Heart right ventricle (tissue), 16 donors: ENCODE results near the gene RAB27B. TPM values are rescaled to one million over a fixed set of nuclear protein-coding genes. Genes with fewer than 3 reads are reported as not detected.

ENCODE experiments used
- ATAC-seq, 8 donors: fragments of 200-7000 bp; cut with Tn5 transposase; one replicate each; pipeline ENCODE4 v1.9.1; 2020; ENCODE audit warnings: mild to moderate bottlenecking in 8 of 8, moderate library complexity in 8 of 8, moderate number of reproducible peaks in 1 of 8
- DNase-seq, 2 donors: peaks; one replicate each; pipeline ENCODE4 v3.0.0-alpha.2; 2020
- H3K27ac ChIP-seq, 10 donors: fragments of 200-600 bp; sonication (generic) in 2 of 10; one replicate each; pipeline versions ENCODE4 v1.5.0 to v1.8.0; 2020 to 2022; ENCODE audit warnings: mild to moderate bottlenecking in 3 of 10
- H3K27me3 ChIP-seq, 7 donors: fragments of 200-600 bp; one replicate each; pipeline ENCODE4 v1.8.0; 2021 to 2022; ENCODE audit warnings: mild to moderate bottlenecking in 2 of 7
- H3K36me3 ChIP-seq, 9 donors: fragments of 200-600 bp; sonication (generic) in 1 of 9; one replicate each; pipeline versions ENCODE4 v1.5.0 to v1.8.0; 2020 to 2022; ENCODE audit warnings: mild to moderate bottlenecking in 2 of 9
- H3K4me1 ChIP-seq, 9 donors: fragments of 200-600 bp; sonication (generic) in 1 of 9; one replicate each; pipeline versions ENCODE4 v1.5.0 to v1.8.0; 2020 to 2022; ENCODE audit warnings: mild to moderate bottlenecking in 4 of 9
- H3K4me3 ChIP-seq, 10 donors: fragments of 200-600 bp; sonication (generic) in 2 of 10; one replicate each; pipeline versions ENCODE4 v1.5.0 to v1.8.0; 2020 to 2022; ENCODE audit warnings: mild to moderate bottlenecking in 7 of 10, moderate library complexity in 2 of 10
- H3K9me3 ChIP-seq, 11 donors: fragments of 200-600 bp in 10 of 11; sonication (generic) in 2 of 11; one replicate each; pipeline versions ENCODE4 v1.5.0 to v1.8.0; 2013 to 2022; ENCODE audit warnings: mild to moderate bottlenecking in 2 of 11, control low read depth in 1 of 11, moderate library complexity in 1 of 11
- CTCF ChIP-seq, 9 donors: fragments of 200-600 bp; sonication (generic) in 2 of 9; IDR thresholded peaks; one replicate each; pipeline versions ENCODE4 v1.5.0 to v1.8.0; 2021 to 2022; ENCODE audit warnings: antibody characterized with exemption in 9 of 9, mild to moderate bottlenecking in 5 of 9, moderate library complexity in 1 of 9
- WGBS, 2 donors: extraction: QIAGEN DNeasy Blood & Tissue Kit; methylation state at CpG; one replicate each; pipeline ENCODE4 v1.1.7; 2013; ENCODE audit warnings: inconsistent platforms in 1 of 2; 5-methylcytosine and 5-hydroxymethylcytosine counted together
- intact Hi-C, 10 donors: fragments of 100-400 bp; cut with DNase I; formaldehyde crosslinking; loops; one replicate each; pipeline versions ENCODE4 v1.11.1 to v1.14.2; 2022
- polyA plus RNA-seq, 2 donors: library from polyadenylated mRNA; stranded (reverse); fragments of 200-250 nt; gene quantifications; one replicate each; pipeline ENCODE4 v1.2.3, GENCODE V29; 2013
- total RNA-seq, 10 donors: library from RNA; stranded (reverse); fragmentation: NEBNext Ultra II Directional in 3 of 10; extraction: Animal tissue kit (Norgen Biotek cat#: 25700) in 3 of 10; gene quantifications; one replicate each; pipeline versions ENCODE4 v1.2.1 to v1.2.4, GENCODE V29; 2021 to 2023
- donor health status: Arrhythmogenic right ventricular cardiomyopathy.
- donor health status: ischemic (EF 13 %, LVEDD 7.1; RV severe dilation, severe dysfunction).
- donor health status: healthy with polysubstance abuse.
- donor health status: DM: no; HTN: yes; CAD: no.
- donor health status: DM: no; HTN: no; CAD: no.
- donor health status: ischemic (EF 25% LVEDD 6.9; RV normal size, moderate dysfunction).
- donor health status: ischemic (EF 25% LVEDD 5.7; RV mildly dilated, moderate dysfunction).
- donor health status: healthy.
- donor health status: DM: yes; HTN: yes; CAD: no.
- donor health status: Ischemic cardiomyopathy.
- donor health status: ischemic (EF 35%, LVEDD 5.7; RV mildly dilated, moderate dysfunction).
- donor health status: nonischemic (EF 11% LVEDD 7.7; RV severe dilation, severe dysfunction).
- donor health status: DM: yes; HTN: yes; CAD: no.
- donor health status: PGD.
- donor health status: ischemic (EF 29% LVEDD 5.4; RV normal size, mild dysfunction).
- donor health status: nonischemic (EF 23%, LVEDD 6.1; RV moderate dilation, normal function).

RAB27B gene
- total and polyA plus RNA-seq, 12 donors: 0.02 to 0.86 (median 0.07) TPM; not detected in 2

DNA sequence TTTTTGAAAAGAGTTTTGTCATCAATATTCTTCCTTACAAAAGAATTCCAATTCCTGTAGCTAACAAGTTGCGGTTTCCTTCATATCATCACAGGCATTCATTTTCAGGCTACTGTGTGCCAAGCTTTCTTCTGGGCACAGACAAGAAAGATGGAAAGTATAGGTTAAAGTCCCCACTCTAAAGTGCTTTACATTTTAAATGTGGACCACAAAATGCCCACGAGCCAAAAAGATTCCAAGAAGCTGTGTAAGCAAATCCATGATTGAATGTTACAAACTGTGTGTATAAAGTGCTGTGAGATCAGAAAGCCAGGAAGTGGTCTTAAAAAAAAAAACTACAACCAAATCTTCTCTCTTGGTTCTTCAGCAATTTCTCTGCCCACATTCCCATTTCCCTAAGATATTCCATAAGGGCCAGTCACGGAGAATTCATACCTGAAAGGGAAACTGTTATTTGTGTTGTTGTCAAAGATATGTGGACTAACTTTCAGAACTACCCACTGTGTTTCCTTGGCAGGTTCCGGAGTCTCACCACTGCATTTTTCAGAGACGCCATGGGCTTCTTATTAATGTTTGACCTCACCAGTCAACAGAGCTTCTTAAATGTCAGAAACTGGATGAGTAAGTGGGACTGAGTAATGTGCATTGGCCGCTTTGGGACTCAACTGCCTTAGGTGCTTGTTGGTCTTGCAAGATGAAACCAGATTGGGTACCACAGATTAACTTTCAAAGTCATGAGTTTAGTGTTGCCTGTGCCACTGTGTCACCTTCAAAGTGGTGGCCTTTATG is 55.7 kb downstream of the RAB27B start:
- Histone ChIP-seq H3K4me1 (no peaks in the 10 kb centered on the region), H3K27me3 (peaks cover 0 to 10% (median 0%) of the 10 kb centered on the region in 7 donors), H3K27ac (no peak overlapping the region), H3K36me3 (no peaks in the 10 kb centered on the region), H3K4me3 (no peak overlapping the region), H3K9me3 (no peaks in the 10 kb centered on the region)
- no peak for ATAC-seq
- 86 to 88% methylated on average over 6 of the region's 6 CpGs for WGBS, 2 donors
- DNase-seq: no peak
- no peak for TF ChIP-seq CTCF (IDR thresholded peaks at IDR 0.05)
- intact Hi-C loops: no loop called here

- intact Hi-C loops: no loop called here
- no peak for ATAC-seq
Observed at GRCh38 chr18:54888378-54888777, 60.1 kb downstream of the RAB27B start.

GRCh38 chr18:54888933-54889332 is 60.7 kb downstream of the RAB27B start:
- H3K27me3 ChIP-seq: peaks cover 0 to 3% (median 0%) of the 10 kb centered on the region in 7 donors
- DNase-seq (no peak), ATAC-seq (no peak)
- no peak overlapping the region for H3K27ac ChIP-seq
- no peaks in the 10 kb centered on the region for H3K36me3 ChIP-seq
- no peak overlapping the region for H3K4me3 ChIP-seq
- intact Hi-C loops: no loop called here
- H3K9me3 ChIP-seq: no peaks in the 10 kb centered on the region
- 72 to 75% methylated on average over 2 of the region's 2 CpGs for WGBS, 2 donors
- no peaks in the 10 kb centered on the region for H3K4me1 ChIP-seq
- TF ChIP-seq CTCF (IDR thresholded peaks at IDR 0.05): no peak

More at GRCh38 chr18:54888378-54888777, 60.1 kb downstream of the RAB27B start:
- Histone ChIP-seq H3K4me1 (no peaks in the 10 kb centered on the region), H3K9me3 (no peaks in the 10 kb centered on the region), H3K4me3 (no peak overlapping the region), H3K36me3 (no peaks in the 10 kb centered on the region), H3K27me3 (peaks cover 0 to 3% (median 0%) of the 10 kb centered on the region in 7 donors), H3K27ac (no peak overlapping the region)
- no peak for TF ChIP-seq CTCF (IDR thresholded peaks at IDR 0.05)
- WGBS, 2 donors: 87 to 90% methylated on average over 2 of the region's 2 CpGs
- no peak for DNase-seq

DNA sequence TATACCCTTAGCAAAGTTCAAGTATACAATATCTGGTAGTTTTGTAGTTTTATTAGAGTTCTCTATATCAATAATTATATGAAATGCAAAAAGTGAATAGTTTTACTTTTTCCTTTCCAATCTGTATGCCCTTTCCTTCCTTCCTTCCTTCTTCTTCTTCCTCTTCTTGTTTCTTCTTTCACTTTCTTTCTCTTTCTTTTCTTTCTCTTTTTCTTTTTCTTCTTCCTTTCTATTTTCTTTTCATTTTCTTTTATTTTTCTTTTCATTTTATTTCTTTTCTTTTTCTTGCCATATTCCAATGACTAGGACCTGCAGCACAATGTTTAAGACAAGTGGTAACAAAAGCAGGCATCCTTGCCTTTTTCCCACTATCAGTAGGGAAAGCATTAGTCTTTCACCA is 71.2 kb downstream of the RAB27B start:
- no peak for TF ChIP-seq CTCF (IDR thresholded peaks at IDR 0.05)
- Histone ChIP-seq H3K27ac (no peak overlapping the region), H3K4me1 (no peaks in the 10 kb centered on the region), H3K27me3 (no peaks in the 10 kb centered on the region), H3K36me3 (peaks cover 0 to 7% (median 0%) of the 10 kb centered on the region in 9 donors), H3K4me3 (no peak overlapping the region), H3K9me3 (no peaks in the 10 kb centered on the region)
- DNase-seq (no peak), ATAC-seq (no peak)
- intact Hi-C loops: no loop called here
